Psoas muscle (tissue), 8 donors: ENCODE measurements around the gene IL6R. TPM values are rescaled to one million over a fixed set of nuclear protein-coding genes. Genes with fewer than 3 reads are reported as not detected.

ENCODE experiments used
- ATAC-seq, 4 donors: fragments of 200-7000 bp; cut with Tn5 transposase; one replicate each; pipeline ENCODE4 v1.9.1; 2020; ENCODE audit warnings: moderate library complexity in 3 of 4, mild to moderate bottlenecking in 2 of 4
- DNase-seq, 2 donors: peaks; one replicate each; pipeline ENCODE4 v3.0.0-alpha.2; 2020
- H3K27ac ChIP-seq: fragments of 200-600 bp; one replicate; pipeline ENCODE4 v1.8.0; 2022
- H3K27me3 ChIP-seq, 3 donors: fragments of 200-600 bp in 1 of 3; one replicate each; pipeline versions ENCODE4 v1.6.1 to v1.8.0; 2013 to 2022; ENCODE audit warnings: low read length in 2 of 3, mild to moderate bottlenecking in 2 of 3, moderate library complexity in 1 of 3; ENCODE audit not compliant: insufficient read depth in 3 of 3
- H3K36me3 ChIP-seq, 2 donors: fragments of 200-600 bp in 1 of 2; one replicate each; pipeline versions ENCODE4 v1.6.1 to v1.8.0; 2013 to 2022; ENCODE audit warnings: low read depth in 1 of 2, mild to moderate bottlenecking in 1 of 2, moderate library complexity in 1 of 2; ENCODE audit not compliant: insufficient read depth in 1 of 2
- H3K4me1 ChIP-seq: fragments of 200-600 bp; one replicate; pipeline ENCODE4 v1.8.0; 2022
- H3K4me3 ChIP-seq: fragments of 200-600 bp; one replicate; pipeline ENCODE4 v1.8.0; 2022; ENCODE audit warnings: mild to moderate bottlenecking
- H3K9me3 ChIP-seq: fragments of 200-600 bp; one replicate; pipeline ENCODE4 v1.8.0; 2022
- CTCF ChIP-seq: fragments of 200-600 bp; IDR thresholded peaks from one replicate; pipeline ENCODE4 v1.8.0; 2022; ENCODE audit warnings: antibody characterized with exemption
- WGBS, 3 donors: extraction: QIAGEN DNeasy Blood & Tissue Kit; methylation state at CpG; one replicate each; pipeline versions ENCODE4 v1.1.6 to v1.1.7; 2013; 5-methylcytosine and 5-hydroxymethylcytosine counted together
- intact Hi-C, 2 donors: fragments of 100-400 bp; cut with DNase I; formaldehyde crosslinking; loops; one replicate each; pipeline versions ENCODE4 v1.11.0 to v1.14.2; 2022
- polyA plus RNA-seq, 3 donors: library from polyadenylated mRNA; stranded (reverse); fragments of 200-250 nt; gene quantifications; one replicate each; pipeline ENCODE4 v1.2.3, GENCODE V29; 2013
- total RNA-seq, 4 donors: library from RNA; stranded (reverse); fragmentation: NEBNext Ultra II Directional in 2 of 4; extraction: Animal tissue kit (Norgen Biotek cat#: 25700) in 2 of 4; gene quantifications; one replicate each; pipeline versions ENCODE4 v1.2.1 to v1.2.4, GENCODE V29; 2021 to 2023
- donor health status: healthy with polysubstance abuse.
- donor health status: DM: no; HTN: no; CAD: no; lungs with moderate emphysema.
- donor health status: Bipolar disorder and iron deficiency.
- donor health status: healthy.
- donor health status: DM: yes; HTN: yes; CAD: no.
- donor health status: DM: no; HTN: no; CAD: no.
- donor health status: DM: no; HTN: no; CAD: no.
- donor health status: DM: yes; HTN: yes; CAD: no.

IL6R gene
- total and polyA plus RNA-seq, 7 donors = 32.6 to 182 (median 80.8) TPM

GRCh38 chr1:154448331-154448811 is 43.2 kb downstream of the IL6R start:
- no peaks in the 10 kb centered on the region for H3K9me3 ChIP-seq
- peaks cover 4% of the 10 kb centered on the region for H3K4me1 ChIP-seq
- H3K27me3 ChIP-seq = no peaks in the 10 kb centered on the region
- intact Hi-C loops = loop anchor here in 1 of 2 donors (10.0 kb wide), 1 partner anchor 124 kb away; the partner anchor contains the start of genes AQP10 and ATP8B2
- ATAC-seq = no peak
- H3K4me3 ChIP-seq = no peak overlapping the region
- no peak overlapping the region for H3K27ac ChIP-seq
- whole genome bisulfite sequencing, 3 donors = 59 to 78% (median 65%) methylated on average over 7 of the region's 7 CpGs
- TF ChIP-seq CTCF = no peak
- H3K36me3 ChIP-seq = peaks cover 8 to 95% of the 10 kb centered on the region in 2 donors
- no peak for DNase-seq

- H3K36me3 ChIP-seq = peaks cover 11 to 99% of the 10 kb centered on the region in 2 donors
- DNase-seq (no peak), ATAC-seq (peak in 2 of 4 donors; percentile 19 to 21)
- no peaks in the 10 kb centered on the region for H3K27me3 ChIP-seq
- no peaks in the 10 kb centered on the region for H3K9me3 ChIP-seq
- WGBS, 3 donors = 79 to 89% (median 79%) methylated on average over 5 of the region's 5 CpGs
- H3K4me1 ChIP-seq = no peaks in the 10 kb centered on the region
- TF ChIP-seq CTCF = no peak
- H3K4me3 ChIP-seq = no peak overlapping the region
- intact Hi-C loops = no loop called here
- H3K27ac ChIP-seq = peak overlapping the region; percentile 30
Measured at GRCh38 chr1:154453161-154453560, 48.0 kb downstream of the IL6R start.

- Histone ChIP-seq H3K4me1 (no peaks in the 10 kb centered on the region), H3K27me3 (no peaks in the 10 kb centered on the region), H3K36me3 (peaks cover 7 to 99% of the 10 kb centered on the region in 2 donors), H3K4me3 (no peak overlapping the region), H3K9me3 (no peaks in the 10 kb centered on the region), H3K27ac (peak overlapping the region; percentile 30)
- intact Hi-C loops = no loop called here
- TF ChIP-seq CTCF = no peak
- 60 to 65% (median 61%) methylated on average over 5 of the region's 5 CpGs for WGBS, 3 donors
- ATAC-seq (peak; percentile 44 to 53 (median 48)), DNase-seq (peak in 1 of 2 donors; percentile 26)
Measured at GRCh38 chr1:154453574-154454352, 48.6 kb downstream of the IL6R start.

- H3K36me3 ChIP-seq = peaks cover 6 to 100% of the 10 kb centered on the region in 2 donors
- intact Hi-C loops = no loop called here
Measured at GRCh38 chr1:154454386-154455120, 49.4 kb downstream of the IL6R start.

More at GRCh38 chr1:154454386-154455120, 49.4 kb downstream of the IL6R start:
- no peaks in the 10 kb centered on the region for H3K9me3 ChIP-seq
- no peaks in the 10 kb centered on the region for H3K4me1 ChIP-seq
- WGBS, 3 donors = 70 to 76% (median 75%) methylated on average over 5 of the region's 5 CpGs
- TF ChIP-seq CTCF = no peak
- no peak overlapping the region for H3K27ac ChIP-seq
- DNase-seq (peak in 1 of 2 donors; percentile 30), ATAC-seq (no peak)
- H3K4me3 ChIP-seq = no peak overlapping the region
- no peaks in the 10 kb centered on the region for H3K27me3 ChIP-seq
